OCI-LY3 (cell line): ENCODE measurements around the gene BRSK2.

ENCODE experiments used
- CTCF ChIP-seq: fragments of 200-600, 300-600 bp; sonication (generic); IDR thresholded peaks from 2 replicates; pipeline ENCODE4 v1.5.1; 2014; ENCODE audit warnings: antibody characterized with exemption, low read length, low read depth
- EZH2phosphoT487 ChIP-seq: fragments of 200-600 bp; shearing (Covaris generic); IDR thresholded peaks from 2 replicates; pipeline ENCODE4 v1.6.1; 2018; ENCODE audit warnings: antibody characterized with exemption, mixed run types, low read depth

- TF ChIP-seq CTCF (no peak), EZH2phosphoT487 (no peak)
These were observed 56.2 kb downstream of the BRSK2 start for GRCh38 chr11:1445741-1446445.
